Body of pancreas (tissue), 4 donors: ENCODE results near the gene HOXA9. TPM values are rescaled to one million over a fixed set of nuclear protein-coding genes. Genes with fewer than 3 reads are reported as not detected.
A peak's percentile ranks its signal among the peaks of the same experiment; 100 is the strongest.

ENCODE experiments used
- ATAC-seq: fragments of 150-250 bp; one replicate; pipeline ENCODE4 v1.9.1; 2016
- DNase-seq, 4 donors: peaks; one replicate each; pipeline ENCODE4 v3.0.0-alpha.2; 2019
- H3K27ac ChIP-seq, 4 donors: fragments of 200-600 bp; sonication (generic); 1 replicate in 3 of 4; 2 replicates in 1 of 4; pipeline versions ENCODE4 v1.5.1 to v1.6.1; 2016 to 2019; ENCODE audit warnings: mild to moderate bottlenecking in 1 of 4, mixed read lengths in 1 of 4, moderate library complexity in 1 of 4
- H3K27me3 ChIP-seq, 2 donors: fragments of 200-600 bp; sonication (generic); one replicate each; pipeline ENCODE4 v1.6.0; 2016; ENCODE audit warnings: mild to moderate bottlenecking in 1 of 2
- H3K36me3 ChIP-seq, 2 donors: fragments of 200-600 bp; sonication (generic); replicated peaks in 1 of 2; 2 replicates each; pipeline ENCODE4 v1.5.1; 2016; ENCODE audit warnings: low read depth in 2 of 2; ENCODE audit not compliant: insufficient read depth in 1 of 2
- H3K4me1 ChIP-seq: fragments of 200-600 bp; sonication (generic); one replicate; pipeline ENCODE4 v1.6.0; 2016
- H3K4me3 ChIP-seq, 2 donors: fragments of 200-600 bp; sonication (generic); 1 replicate in 1 of 2; 2 replicates in 1 of 2; pipeline ENCODE4 v1.5.1; 2016 to 2019
- H3K9me3 ChIP-seq, 3 donors: fragments of 200-600 bp; sonication (generic); 1 replicate in 2 of 3; 2 replicates in 1 of 3; pipeline ENCODE4 v1.5.1; 2016
- POLR2A ChIP-seq, 3 donors: fragments of 450-650 bp; IDR thresholded peaks; one replicate each; pipeline ENCODE4 v1.6.1; 2016; ENCODE audit warnings: antibody characterized with exemption in 3 of 3, mild to moderate bottlenecking in 2 of 3
- WGBS, 2 donors: methylation state at CpG; one replicate each; pipeline ENCODE4 v1.1.5; 2017; 5-methylcytosine and 5-hydroxymethylcytosine counted together
- intact Hi-C: fragments of 100-400 bp; cut with DNase I; formaldehyde crosslinking; loops from one replicate; pipeline ENCODE4 v1.15.1; 2023
- total RNA-seq, 2 donors: library from RNA; depleted of rRNA; stranded (reverse); fragments of >200 nt; gene quantifications; one replicate each; pipeline ENCODE4 v1.1.0, GENCODE V29; 2016
- TF ChIP-seq, protein P1 (sequence below), 7 experiments: fragments of 450-650 bp in 4 of 7; fragments of 200-600 bp in 3 of 7; sonication (generic) in 3 of 7; IDR thresholded peaks; one replicate each; pipeline ENCODE4 v1.5.1; 2016 to 2019; ENCODE audit warnings: antibody characterized with exemption in 7 of 7

The HOXA9 gene
- not detected for total RNA-seq

DNA sequence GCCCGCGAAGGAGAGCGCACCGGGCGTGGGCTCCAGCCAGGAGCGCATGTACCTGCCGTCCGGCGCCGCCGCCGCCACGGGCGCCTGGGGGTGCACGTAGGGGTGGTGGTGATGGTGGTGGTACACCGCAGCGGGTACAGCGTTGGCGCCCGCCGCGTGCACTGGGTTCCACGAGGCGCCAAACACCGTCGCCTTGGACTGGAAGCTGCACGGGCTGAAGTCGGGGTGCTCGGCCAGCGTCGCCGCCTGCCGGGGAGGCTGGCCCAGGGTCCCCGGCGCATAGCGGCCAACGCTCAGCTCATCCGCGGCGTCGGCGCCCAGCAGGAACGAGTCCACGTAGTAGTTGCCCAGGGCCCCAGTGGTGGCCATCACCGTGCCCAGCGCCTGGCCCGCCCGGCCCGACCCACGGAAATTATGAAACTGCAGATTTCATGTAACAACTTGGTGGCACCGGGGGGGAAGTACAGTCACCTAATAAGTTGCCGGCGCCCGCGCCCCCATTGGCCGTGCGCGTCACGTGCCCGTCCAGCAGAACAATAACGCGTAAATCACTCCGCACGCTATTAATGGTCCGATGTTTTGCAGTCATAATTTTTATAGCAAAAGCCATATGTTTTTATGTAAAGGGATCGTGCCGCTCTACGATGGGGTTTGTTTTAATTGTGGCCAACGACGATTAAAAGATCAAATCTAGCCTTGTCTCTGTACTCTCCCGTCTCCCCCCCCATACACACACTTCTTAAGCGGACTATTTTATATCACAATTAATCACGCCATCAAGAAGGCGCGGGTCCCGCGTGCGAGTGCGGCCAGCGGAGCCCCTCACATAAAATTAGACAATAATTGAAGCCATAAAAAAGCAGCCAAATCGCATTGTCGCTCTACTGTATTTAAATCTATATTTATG is at the start of gene HOXA9:
Gene HOXA9, minus strand, starts transcription at position 449 of the 907 bp plus-strand sequence. Its CDS starts 80 bp downstream, at position 369.
- H3K27me3 ChIP-seq: peaks cover 0 to 68% of the 10 kb centered on the region in 2 donors
- DNase-seq: peak in 1 of 4 donors; percentile 43
- peaks cover 24% of the 10 kb centered on the region for H3K4me1 ChIP-seq
- intact Hi-C loops: loop anchor here (10.0 kb wide), 1 partner anchor 311 kb away; no protein-coding TSS in a partner anchor
- ATAC-seq: no peak
- H3K27ac ChIP-seq: no peak within 1 kb of the TSS
- 7 to 17% methylated on average over 51 to 79 of the region's 82 CpGs for WGBS, 2 donors
- no peak for TF ChIP-seq POLR2A (IDR thresholded peaks at IDR 0.05)
- TF ChIP-seq, protein P1, sequence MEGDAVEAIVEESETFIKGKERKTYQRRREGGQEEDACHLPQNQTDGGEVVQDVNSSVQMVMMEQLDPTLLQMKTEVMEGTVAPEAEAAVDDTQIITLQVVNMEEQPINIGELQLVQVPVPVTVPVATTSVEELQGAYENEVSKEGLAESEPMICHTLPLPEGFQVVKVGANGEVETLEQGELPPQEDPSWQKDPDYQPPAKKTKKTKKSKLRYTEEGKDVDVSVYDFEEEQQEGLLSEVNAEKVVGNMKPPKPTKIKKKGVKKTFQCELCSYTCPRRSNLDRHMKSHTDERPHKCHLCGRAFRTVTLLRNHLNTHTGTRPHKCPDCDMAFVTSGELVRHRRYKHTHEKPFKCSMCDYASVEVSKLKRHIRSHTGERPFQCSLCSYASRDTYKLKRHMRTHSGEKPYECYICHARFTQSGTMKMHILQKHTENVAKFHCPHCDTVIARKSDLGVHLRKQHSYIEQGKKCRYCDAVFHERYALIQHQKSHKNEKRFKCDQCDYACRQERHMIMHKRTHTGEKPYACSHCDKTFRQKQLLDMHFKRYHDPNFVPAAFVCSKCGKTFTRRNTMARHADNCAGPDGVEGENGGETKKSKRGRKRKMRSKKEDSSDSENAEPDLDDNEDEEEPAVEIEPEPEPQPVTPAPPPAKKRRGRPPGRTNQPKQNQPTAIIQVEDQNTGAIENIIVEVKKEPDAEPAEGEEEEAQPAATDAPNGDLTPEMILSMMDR (IDR thresholded peaks at IDR 0.05): no peak
- H3K9me3 ChIP-seq: no peaks in the 10 kb centered on the region
- H3K4me3 ChIP-seq: no peak within 1 kb of the TSS
- no peaks in the 10 kb centered on the region for H3K36me3 ChIP-seq

DNA sequence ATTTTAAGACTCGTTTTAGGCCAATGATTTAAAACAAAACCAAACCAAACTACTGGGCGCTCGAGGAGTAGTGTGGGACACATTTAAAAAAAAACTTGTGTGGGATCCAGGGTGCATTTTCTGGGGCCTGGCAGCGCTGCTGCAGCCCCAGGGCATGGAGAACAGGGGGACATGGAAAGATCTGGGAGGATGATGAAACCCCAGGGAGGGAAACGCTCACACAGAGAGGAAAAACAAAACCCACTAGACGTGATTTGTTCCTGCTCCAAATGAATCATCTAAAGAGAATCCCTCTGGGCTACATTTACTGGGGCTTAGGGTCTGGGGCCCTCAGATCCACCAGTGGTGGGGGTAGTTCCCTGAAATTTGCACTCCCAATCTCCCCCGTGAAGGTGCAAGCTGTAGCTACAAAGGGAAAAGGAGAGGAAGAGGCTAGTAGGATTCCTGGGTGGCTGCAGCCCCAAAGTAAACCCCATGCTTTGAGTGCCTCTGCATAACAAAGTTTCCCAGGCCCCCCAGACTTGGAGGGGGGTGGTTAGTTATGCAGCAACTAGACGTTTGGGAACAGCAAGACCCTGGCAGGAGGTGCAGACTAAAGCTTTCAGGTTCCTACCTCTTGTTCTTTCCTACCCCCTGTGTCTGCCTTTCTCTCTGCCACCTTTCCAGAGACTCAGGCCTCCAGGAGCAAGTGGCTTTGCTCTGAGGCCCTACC is 49.1 kb upstream of the HOXA9 start:
- H3K4me3 ChIP-seq: no peak overlapping the region
- no peaks in the 10 kb centered on the region for H3K9me3 ChIP-seq
- ATAC-seq: no peak
- H3K36me3 ChIP-seq: no peaks in the 10 kb centered on the region
- H3K27ac ChIP-seq: no peak overlapping the region
- H3K4me1 ChIP-seq: peaks cover 19% of the 10 kb centered on the region
- intact Hi-C loops: no loop called here
- no peak for DNase-seq
- WGBS, 2 donors: 58 to 65% methylated on average over 8 of the region's 8 CpGs
- peaks cover 0 to 27% of the 10 kb centered on the region in 2 donors for H3K27me3 ChIP-seq
- TF ChIP-seq POLR2A (IDR thresholded peaks at IDR 0.05): no peak
- TF ChIP-seq, protein P1 (IDR thresholded peaks at IDR 0.05): no peak

DNA sequence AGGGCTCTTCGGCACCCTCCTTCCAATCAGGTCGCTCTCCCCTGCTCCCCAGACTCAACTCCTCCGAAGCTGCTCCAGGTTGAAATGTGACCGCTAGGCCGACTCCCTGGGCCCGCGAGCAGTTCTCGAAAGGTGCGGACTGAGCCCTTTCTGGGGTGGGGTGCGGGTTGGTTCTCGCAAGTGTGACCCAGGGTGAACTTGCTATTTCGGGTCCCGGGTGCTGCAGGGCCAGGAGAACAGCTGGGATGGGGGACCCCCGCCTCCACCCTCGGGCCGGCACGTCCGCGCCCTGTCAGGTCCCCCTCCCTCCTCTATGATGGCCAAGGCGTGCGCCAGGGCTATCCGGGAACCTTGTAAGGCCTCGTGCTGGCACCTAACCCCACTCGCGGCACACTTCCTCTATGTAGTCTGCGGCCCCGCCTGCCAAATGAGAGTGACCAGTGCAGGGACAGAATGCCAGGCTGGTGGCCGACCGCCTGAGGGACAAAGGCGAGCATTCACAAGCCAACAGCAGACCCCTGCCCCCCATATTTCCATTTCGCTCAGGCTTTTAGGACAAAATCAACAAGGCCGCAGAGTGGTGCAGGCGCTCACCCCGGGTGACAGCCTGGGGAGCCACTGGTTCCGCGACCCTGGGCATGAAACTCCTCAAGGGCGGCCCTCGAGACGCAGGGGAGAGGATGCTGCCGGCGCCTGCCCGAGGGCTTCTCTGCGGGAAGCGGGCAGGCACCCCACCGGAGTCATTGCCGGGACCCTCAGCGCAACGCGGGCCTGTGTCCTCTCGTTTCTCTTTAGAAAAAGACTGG is 48.3 kb upstream of the HOXA9 start:
- Histone ChIP-seq H3K27me3 (peaks cover 0 to 34% of the 10 kb centered on the region in 2 donors), H3K27ac (no peak overlapping the region), H3K4me1 (peaks cover 19% of the 10 kb centered on the region), H3K9me3 (no peaks in the 10 kb centered on the region), H3K36me3 (no peaks in the 10 kb centered on the region), H3K4me3 (no peak overlapping the region)
- 25 to 37% methylated on average over 9 to 48 of the region's 50 CpGs for WGBS, 2 donors
- no peak for DNase-seq
- intact Hi-C loops: no loop called here
- no peak for ATAC-seq
- TF ChIP-seq POLR2A (IDR thresholded peaks at IDR 0.05): no peak
- TF ChIP-seq, protein P1 (IDR thresholded peaks at IDR 0.05): no peak

DNA sequence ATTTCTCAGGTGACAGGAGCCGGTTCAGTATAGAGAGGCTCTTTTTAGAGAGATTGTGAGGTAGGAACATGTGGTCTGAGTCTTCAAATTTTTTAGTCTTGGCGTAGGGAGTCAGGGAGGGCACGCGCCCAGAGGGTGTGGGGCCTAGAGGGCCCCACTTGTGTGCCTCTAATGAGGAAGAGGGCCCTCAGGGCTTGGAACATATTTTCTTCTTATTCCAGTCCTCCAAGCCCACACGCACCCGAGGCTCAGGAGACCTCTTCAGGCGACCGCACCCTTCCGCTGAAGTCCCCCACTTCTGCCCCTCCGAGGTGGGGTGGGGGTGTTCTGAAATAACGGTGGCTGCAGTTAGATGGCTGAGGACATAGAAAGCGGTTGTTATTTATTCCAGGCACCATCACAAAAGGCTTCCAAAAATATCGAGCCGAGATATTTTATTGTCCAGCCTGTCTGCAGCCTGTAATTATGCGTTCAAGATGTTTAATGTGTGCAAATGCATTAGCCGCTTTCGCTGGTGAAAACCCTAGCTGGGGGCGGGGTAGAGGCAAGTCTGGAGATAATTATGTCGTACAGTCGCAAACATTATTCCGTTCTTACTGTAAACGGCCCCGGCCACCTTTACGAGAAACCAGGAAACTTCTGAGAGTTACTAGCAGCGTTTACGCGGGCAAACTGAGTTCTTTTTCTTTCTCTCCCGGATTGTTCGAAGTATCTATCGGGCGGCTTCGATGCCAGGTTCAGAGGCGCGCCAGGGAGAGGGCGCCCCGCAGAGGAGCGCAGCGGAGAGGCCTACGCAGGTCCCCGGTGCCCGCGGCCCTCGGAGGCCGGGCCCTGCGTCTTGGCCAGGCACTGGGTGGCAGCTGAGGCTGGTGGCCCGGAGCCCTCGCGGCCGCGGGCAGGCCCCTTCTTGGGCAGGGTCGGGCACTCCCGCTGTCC is 47.4 kb upstream of the HOXA9 start:
- DNase-seq (no peak), ATAC-seq (no peak)
- no peak overlapping the region for H3K27ac ChIP-seq
- H3K9me3 ChIP-seq: no peaks in the 10 kb centered on the region
- no peak for TF ChIP-seq POLR2A (IDR thresholded peaks at IDR 0.05)
- TF ChIP-seq, protein P1 (IDR thresholded peaks at IDR 0.05): no peak
- H3K4me3 ChIP-seq: no peak overlapping the region
- H3K27me3 ChIP-seq: peaks cover 0 to 39% of the 10 kb centered on the region in 2 donors
- no peaks in the 10 kb centered on the region for H3K36me3 ChIP-seq
- H3K4me1 ChIP-seq: peaks cover 19% of the 10 kb centered on the region
- intact Hi-C loops: no loop called here
- WGBS, 2 donors: 10 to 16% methylated on average over 28 to 39 of the region's 52 CpGs
